Left lung (tissue), 10 donors: Measurements from ENCODE around the gene OTOP1. TPM values are rescaled to one million over a fixed set of nuclear protein-coding genes. Genes with fewer than 3 reads are reported as not detected.
"Not testable (repeated sequence)": the region's sequence is repeated elsewhere in the genome, so short reads cannot be mapped to it uniquely, and the experiment has no call there.

Experiments used
- ATAC-seq: fragments of 200-7000 bp; cut with Tn5 transposase; one replicate; pipeline ENCODE4 v1.9.1; 2020; ENCODE audit warnings: moderate library complexity
- DNase-seq, 4 donors: peaks; one replicate each; pipeline ENCODE4 v3.0.0-alpha.2; 2013 to 2020
- H3K27ac ChIP-seq, 2 donors: fragments of 200-600 bp; sonication (generic) in 1 of 2; one replicate each; pipeline versions ENCODE4 v1.5.0 to v1.8.0; 2020 to 2021
- H3K27me3 ChIP-seq, 2 donors: fragments of 200-600 bp; sonication (generic) in 1 of 2; one replicate each; pipeline versions ENCODE4 v1.5.0 to v1.8.0; 2020 to 2021
- H3K36me3 ChIP-seq, 2 donors: fragments of 200-600 bp; sonication (generic) in 1 of 2; one replicate each; pipeline versions ENCODE4 v1.5.0 to v1.8.0; 2020 to 2021
- H3K4me1 ChIP-seq, 2 donors: fragments of 200-600 bp; one replicate each; pipeline ENCODE4 v1.8.0; 2021
- H3K4me3 ChIP-seq, 2 donors: fragments of 200-600 bp; sonication (generic) in 1 of 2; one replicate each; pipeline versions ENCODE4 v1.5.0 to v1.8.0; 2020 to 2021; ENCODE audit warnings: mild to moderate bottlenecking in 1 of 2
- H3K9me3 ChIP-seq, 2 donors: fragments of 200-600 bp; sonication (generic) in 1 of 2; one replicate each; pipeline versions ENCODE4 v1.5.0 to v1.8.0; 2020 to 2021
- intact Hi-C, 2 donors: fragments of 100-400 bp; cut with DNase I; formaldehyde crosslinking; loops; one replicate each; pipeline versions ENCODE4 v1.11.2 to v1.14.2; 2022
- polyA plus RNA-seq, 6 donors: library from polyadenylated mRNA; unstranded; fragments of 120-200 nt; gene quantifications; one replicate each; pipeline ENCODE4 v1.2.1, GENCODE V29; 2013; ENCODE audit not compliant: insufficient read length in 6 of 6
- total RNA-seq, 2 donors: library from RNA; stranded (reverse); fragmentation: NEBNext Ultra II Directional; extraction: Animal tissue kit (Norgen Biotek cat#: 25700); gene quantifications; one replicate each; pipeline ENCODE4 v1.2.1, GENCODE V29; 2021
- donor health status: DM: no; HTN: yes; CAD: no.
- donor health status: DM: no; HTN: no; CAD: no.

Gene OTOP1
- total and polyA plus RNA-seq, 8 donors: not detected

DNA sequence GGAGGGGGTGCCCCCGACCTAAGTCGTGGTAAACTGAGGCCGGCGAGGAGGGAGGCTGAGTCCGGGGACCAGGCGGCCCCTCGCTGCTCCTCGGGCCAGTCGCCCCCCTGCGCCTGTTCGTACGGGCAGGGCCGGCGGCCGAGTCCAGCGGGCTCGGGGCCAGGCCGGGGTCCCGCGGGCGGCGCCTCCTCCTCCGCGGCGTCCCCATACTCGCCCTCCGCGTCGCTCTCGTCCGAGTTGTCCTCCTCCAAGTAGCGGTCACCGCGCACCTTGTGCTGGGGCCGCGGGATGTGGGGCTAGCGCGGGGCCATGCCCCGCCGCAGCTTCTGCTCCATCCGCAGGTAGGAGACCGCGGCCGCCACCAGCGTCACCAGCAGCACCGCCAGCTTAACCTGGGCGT lies 83.4 kb downstream of the OTOP1 start:
- H3K9me3 ChIP-seq, intact Hi-C loops, H3K4me1 ChIP-seq, DNase-seq, H3K27ac ChIP-seq, H3K4me3 ChIP-seq, H3K36me3 ChIP-seq, ATAC-seq: not testable (repeated sequence)
- peaks cover 0 to 46% of the 10 kb centered on the region in 2 donors for H3K27me3 ChIP-seq

DNA sequence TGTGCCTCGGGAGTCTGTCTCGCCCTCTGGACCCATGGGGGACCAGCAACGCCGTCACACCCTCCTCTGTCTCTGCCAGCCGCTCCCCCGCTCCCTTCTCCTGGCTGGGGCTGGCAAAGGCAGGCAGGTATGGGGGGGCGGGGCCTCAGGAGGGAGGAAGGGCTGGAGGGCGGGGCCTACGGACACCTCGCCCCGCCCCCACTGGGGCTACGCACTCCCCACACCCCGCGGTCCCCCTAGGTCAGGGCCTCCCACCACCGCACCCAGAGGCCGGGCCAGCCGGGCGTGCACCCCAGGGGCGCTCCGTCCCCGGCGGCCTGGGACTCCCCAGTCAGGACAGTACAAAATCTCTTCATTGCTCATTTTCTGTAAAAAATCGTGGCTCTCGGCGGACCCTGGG lies 84.0 kb downstream of the OTOP1 start:
- peaks cover 0 to 42% of the 10 kb centered on the region in 2 donors for H3K27me3 ChIP-seq
- intact Hi-C loops, H3K36me3 ChIP-seq, DNase-seq, H3K27ac ChIP-seq, H3K4me3 ChIP-seq, H3K9me3 ChIP-seq, ATAC-seq, H3K4me1 ChIP-seq: not testable (repeated sequence)

DNA sequence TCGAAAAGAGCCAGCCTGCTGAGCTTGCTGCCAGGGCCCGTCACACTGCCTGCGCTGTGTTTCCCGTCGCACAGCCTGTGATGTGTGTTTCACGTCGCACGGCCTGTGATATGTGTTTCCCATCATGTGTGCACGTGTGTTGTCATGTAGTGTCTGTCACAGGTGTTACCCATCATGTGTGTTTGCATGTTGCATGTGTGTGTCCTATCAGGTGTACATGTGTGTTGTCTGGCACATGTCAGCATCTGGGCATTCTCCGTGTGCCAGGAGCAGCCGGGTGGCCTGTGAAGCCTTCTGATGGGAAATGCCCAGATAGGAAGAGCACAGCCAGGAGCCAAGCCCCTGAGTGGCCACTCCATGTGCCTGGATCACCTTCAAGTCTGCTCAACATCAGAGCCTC lies 85.5 kb downstream of the OTOP1 start:
- DNase-seq, H3K9me3 ChIP-seq, H3K4me3 ChIP-seq, H3K36me3 ChIP-seq, H3K27ac ChIP-seq, H3K4me1 ChIP-seq, ATAC-seq, intact Hi-C loops: not testable (repeated sequence)
- peaks cover 0 to 40% of the 10 kb centered on the region in 2 donors for H3K27me3 ChIP-seq

Other genes starting within 250 kb of the OTOP1 start
- 10 to 100 TPM; 18.5 to 21.9 TPM for gene TMEM128, start 21.3 kb upstream of the OTOP1 start, total RNA-seq
- gene TMEM128, start 21.3 kb upstream of the OTOP1 start, polyA plus RNA-seq: 10 to 100 TPM; 37.0 to 43.3 (median 41.8) TPM
- 10 to 100 TPM in 1 of 2 donors, 1 to 10 TPM in 1; 9.7 to 20.4 TPM for gene LYAR, start 63.2 kb upstream of the OTOP1 start, total RNA-seq
- gene LYAR, start 63.2 kb upstream of the OTOP1 start, polyA plus RNA-seq: 10 to 100 TPM; 20.3 to 23.7 (median 22.1) TPM
- gene ZBTB49, start 63.3 kb upstream of the OTOP1 start, total RNA-seq: 1 to 10 TPM; 4.8 to 5.3 TPM
- 10 to 100 TPM in 4 of 6 donors, 1 to 10 TPM in 2; 7.6 to 13.5 (median 10.6) TPM for gene ZBTB49, start 63.3 kb upstream of the OTOP1 start, polyA plus RNA-seq
- 1 to 10 TPM in 1 of 2 donors, under 1 TPM in 1; 0.86 to 5.5 TPM for gene NSG1, start 160.2 kb upstream of the OTOP1 start, total RNA-seq
- 10 to 100 TPM; 58.2 to 74.5 (median 69.6) TPM for gene NSG1, start 160.2 kb upstream of the OTOP1 start, polyA plus RNA-seq